ENCODE measurements around the gene PFAS.

- TF ChIP-seq SIN3A (IDR thresholded peaks at IDR 0.05; ENCODE audit: low read depth) = no peak
- TF ChIP-seq ZBTB33 (IDR thresholded peaks at IDR 0.05; ENCODE audit: extremely low read depth, insufficient replicate concordance, low read length) = no peak
- TF ChIP-seq REST (IDR thresholded peaks at IDR 0.05; ENCODE audit: low read depth) = no peak
- TF ChIP-seq POLR2A (IDR thresholded peaks at IDR 0.05; ENCODE audit: borderline replicate concordance, extremely low read depth, insufficient read depth, insufficient read length) = no peak
Observed at GRCh38 chr17:8272421-8272820, 23.3 kb downstream of the PFAS start.

Measured in HCT116 (cell line).